ENCODE measurements around the gene SYNGR3. TPM values are rescaled to one million over a fixed set of nuclear protein-coding genes. Genes with fewer than 3 reads are reported as not detected.

Gene SYNGR3
- total and polyA plus RNA-seq, 2 of the 13 experiments (the other 11 are each of a cell fraction or from before 2014, with no cell fraction given) = 0.97 to 5.7 TPM

DNA sequence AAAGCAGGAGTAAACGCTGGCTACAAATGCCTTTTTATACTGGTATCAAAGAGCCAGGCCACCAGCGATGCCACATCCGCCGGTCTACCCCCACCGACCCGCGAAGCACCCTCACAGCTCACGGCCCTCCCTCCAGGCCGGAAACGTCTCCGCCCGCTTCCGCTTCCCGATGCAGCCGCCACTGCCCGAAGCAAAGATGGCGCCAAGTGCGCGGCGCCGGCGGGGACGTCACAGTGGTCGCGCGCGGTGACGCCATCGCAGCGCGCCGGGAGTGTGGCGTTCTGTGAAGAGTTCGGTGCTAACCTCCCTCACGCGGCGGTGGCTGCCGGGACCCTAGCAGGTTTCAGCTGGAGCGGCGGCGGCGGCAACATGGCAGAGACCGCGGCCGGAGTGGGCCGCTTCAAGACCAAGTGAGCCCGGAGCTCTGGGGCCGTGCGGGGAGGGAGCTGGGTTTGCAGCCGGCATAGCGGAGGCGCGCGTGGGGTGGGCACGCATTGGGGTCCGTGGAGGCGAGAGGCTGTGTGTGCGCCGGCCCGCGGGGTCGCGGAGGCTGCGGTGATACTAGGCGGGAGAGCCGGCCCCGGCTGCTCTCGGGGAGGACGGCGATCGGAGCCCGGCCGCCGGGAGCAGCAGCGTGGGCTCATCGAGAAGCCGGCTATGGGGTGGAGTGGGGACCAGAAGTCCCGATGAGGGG is 17.8 kb upstream of the SYNGR3 start, which contains the start of gene TBL3 (continued):
- TF ChIP-seq MAF1 (CRISPR knock-in tag; IDR thresholded peaks at IDR 0.05; ENCODE audit: borderline replicate concordance) (peak; percentile 82; the same call in 1 of the 2 replicates), ZNF235 (CRISPR knock-in tag; IDR thresholded peaks at IDR 0.05; ENCODE audit: borderline replicate concordance) (peak; percentile 39; the same call in 1 of the 2 replicates), MAFG (CRISPR knock-in tag; IDR thresholded peaks at IDR 0.05) (peak; percentile 61; the same call in 1 of the 2 replicates), KLF12 (CRISPR knock-in tag; IDR thresholded peaks at IDR 0.05; ENCODE audit: borderline replicate concordance) (peak; percentile 95), FOXO1 (CRISPR knock-in tag; IDR thresholded peaks at IDR 0.05) (peak; percentile 77), SIN3B (IDR thresholded peaks at IDR 0.05; ENCODE audit: low read length) (peak; percentile 92), ZNF563 (CRISPR knock-in tag; IDR thresholded peaks at IDR 0.05) (peak; percentile 57; the same call in 1 of the 2 replicates), HOXD1 (CRISPR knock-in tag; IDR thresholded peaks at IDR 0.05) (peak; percentile 26; the same call in 1 of the 2 replicates), NR2F2 (IDR thresholded peaks at IDR 0.05; ENCODE audit: borderline replicate concordance, low read depth) (peak; percentile 20; the same call in 1 of the 2 replicates), NFYC (CRISPR knock-in tag; IDR thresholded peaks at IDR 0.05) (peak; percentile 82), GATAD1 (CRISPR knock-in tag; IDR thresholded peaks at IDR 0.05) (peak; percentile 100), ZNF570 (CRISPR knock-in tag; IDR thresholded peaks at IDR 0.05; ENCODE audit: borderline replicate concordance) (no peak), ZNF354B (CRISPR knock-in tag; IDR thresholded peaks at IDR 0.05) (no peak), KDM2A (CRISPR knock-in tag; IDR thresholded peaks at IDR 0.05; ENCODE audit: borderline replicate concordance, low read depth) (peak; percentile 99), ATF1 (CRISPR knock-in tag; IDR thresholded peaks at IDR 0.05) (peak; percentile 100)
- TF ChIP-seq, protein P1, sequence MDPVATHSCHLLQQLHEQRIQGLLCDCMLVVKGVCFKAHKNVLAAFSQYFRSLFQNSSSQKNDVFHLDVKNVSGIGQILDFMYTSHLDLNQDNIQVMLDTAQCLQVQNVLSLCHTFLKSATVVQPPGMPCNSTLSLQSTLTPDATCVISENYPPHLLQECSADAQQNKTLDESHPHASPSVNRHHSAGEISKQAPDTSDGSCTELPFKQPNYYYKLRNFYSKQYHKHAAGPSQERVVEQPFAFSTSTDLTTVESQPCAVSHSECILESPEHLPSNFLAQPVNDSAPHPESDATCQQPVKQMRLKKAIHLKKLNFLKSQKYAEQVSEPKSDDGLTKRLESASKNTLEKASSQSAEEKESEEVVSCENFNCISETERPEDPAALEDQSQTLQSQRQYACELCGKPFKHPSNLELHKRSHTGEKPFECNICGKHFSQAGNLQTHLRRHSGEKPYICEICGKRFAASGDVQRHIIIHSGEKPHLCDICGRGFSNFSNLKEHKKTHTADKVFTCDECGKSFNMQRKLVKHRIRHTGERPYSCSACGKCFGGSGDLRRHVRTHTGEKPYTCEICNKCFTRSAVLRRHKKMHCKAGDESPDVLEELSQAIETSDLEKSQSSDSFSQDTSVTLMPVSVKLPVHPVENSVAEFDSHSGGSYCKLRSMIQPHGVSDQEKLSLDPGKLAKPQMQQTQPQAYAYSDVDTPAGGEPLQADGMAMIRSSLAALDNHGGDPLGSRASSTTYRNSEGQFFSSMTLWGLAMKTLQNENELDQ (CRISPR knock-in tag; IDR thresholded peaks at IDR 0.05; ENCODE audit: borderline replicate concordance) = no peak
- TF ChIP-seq, protein P2, sequence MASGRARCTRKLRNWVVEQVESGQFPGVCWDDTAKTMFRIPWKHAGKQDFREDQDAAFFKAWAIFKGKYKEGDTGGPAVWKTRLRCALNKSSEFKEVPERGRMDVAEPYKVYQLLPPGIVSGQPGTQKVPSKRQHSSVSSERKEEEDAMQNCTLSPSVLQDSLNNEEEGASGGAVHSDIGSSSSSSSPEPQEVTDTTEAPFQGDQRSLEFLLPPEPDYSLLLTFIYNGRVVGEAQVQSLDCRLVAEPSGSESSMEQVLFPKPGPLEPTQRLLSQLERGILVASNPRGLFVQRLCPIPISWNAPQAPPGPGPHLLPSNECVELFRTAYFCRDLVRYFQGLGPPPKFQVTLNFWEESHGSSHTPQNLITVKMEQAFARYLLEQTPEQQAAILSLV (CRISPR knock-in tag; IDR thresholded peaks at IDR 0.05; ENCODE audit: borderline replicate concordance) = peak; percentile 85; the same call in 1 of the 2 replicates
- TF ChIP-seq, protein P3, sequence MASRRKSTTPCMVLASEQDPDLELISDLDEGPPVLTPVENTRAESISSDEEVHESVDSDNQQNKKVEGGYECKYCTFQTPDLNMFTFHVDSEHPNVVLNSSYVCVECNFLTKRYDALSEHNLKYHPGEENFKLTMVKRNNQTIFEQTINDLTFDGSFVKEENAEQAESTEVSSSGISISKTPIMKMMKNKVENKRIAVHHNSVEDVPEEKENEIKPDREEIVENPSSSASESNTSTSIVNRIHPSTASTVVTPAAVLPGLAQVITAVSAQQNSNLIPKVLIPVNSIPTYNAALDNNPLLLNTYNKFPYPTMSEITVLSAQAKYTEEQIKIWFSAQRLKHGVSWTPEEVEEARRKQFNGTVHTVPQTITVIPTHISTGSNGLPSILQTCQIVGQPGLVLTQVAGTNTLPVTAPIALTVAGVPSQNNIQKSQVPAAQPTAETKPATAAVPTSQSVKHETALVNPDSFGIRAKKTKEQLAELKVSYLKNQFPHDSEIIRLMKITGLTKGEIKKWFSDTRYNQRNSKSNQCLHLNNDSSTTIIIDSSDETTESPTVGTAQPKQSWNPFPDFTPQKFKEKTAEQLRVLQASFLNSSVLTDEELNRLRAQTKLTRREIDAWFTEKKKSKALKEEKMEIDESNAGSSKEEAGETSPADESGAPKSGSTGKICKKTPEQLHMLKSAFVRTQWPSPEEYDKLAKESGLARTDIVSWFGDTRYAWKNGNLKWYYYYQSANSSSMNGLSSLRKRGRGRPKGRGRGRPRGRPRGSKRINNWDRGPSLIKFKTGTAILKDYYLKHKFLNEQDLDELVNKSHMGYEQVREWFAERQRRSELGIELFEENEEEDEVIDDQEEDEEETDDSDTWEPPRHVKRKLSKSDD (CRISPR knock-in tag; IDR thresholded peaks at IDR 0.05; ENCODE audit: low read depth) = peak; percentile 100
- TF ChIP-seq, protein P4, sequence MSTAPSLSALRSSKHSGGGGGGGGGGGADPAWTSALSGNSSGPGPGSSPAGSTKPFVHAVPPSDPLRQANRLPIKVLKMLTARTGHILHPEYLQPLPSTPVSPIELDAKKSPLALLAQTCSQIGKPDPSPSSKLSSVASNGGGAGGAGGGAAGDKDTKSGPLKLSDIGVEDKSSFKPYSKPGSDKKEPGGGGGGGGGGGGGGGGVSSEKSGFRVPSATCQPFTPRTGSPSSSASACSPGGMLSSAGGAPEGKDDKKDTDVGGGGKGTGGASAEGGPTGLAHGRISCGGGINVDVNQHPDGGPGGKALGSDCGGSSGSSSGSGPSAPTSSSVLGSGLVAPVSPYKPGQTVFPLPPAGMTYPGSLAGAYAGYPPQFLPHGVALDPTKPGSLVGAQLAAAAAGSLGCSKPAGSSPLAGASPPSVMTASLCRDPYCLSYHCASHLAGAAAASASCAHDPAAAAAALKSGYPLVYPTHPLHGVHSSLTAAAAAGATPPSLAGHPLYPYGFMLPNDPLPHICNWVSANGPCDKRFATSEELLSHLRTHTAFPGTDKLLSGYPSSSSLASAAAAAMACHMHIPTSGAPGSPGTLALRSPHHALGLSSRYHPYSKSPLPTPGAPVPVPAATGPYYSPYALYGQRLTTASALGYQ (CRISPR knock-in tag; IDR thresholded peaks at IDR 0.05) = peak; percentile 83; the same call in 1 of the 2 replicates
- TF ChIP-seq, protein P5, sequence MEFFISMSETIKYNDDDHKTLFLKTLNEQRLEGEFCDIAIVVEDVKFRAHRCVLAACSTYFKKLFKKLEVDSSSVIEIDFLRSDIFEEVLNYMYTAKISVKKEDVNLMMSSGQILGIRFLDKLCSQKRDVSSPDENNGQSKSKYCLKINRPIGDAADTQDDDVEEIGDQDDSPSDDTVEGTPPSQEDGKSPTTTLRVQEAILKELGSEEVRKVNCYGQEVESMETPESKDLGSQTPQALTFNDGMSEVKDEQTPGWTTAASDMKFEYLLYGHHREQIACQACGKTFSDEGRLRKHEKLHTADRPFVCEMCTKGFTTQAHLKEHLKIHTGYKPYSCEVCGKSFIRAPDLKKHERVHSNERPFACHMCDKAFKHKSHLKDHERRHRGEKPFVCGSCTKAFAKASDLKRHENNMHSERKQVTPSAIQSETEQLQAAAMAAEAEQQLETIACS (CRISPR knock-in tag; IDR thresholded peaks at IDR 0.05) = peak; percentile 88

All from HepG2 (cell line).